ENCODE data around the gene PFKFB2.
A peak's percentile ranks its signal among the peaks of the same experiment; 100 is the strongest.

Gene PFKFB2

DNA sequence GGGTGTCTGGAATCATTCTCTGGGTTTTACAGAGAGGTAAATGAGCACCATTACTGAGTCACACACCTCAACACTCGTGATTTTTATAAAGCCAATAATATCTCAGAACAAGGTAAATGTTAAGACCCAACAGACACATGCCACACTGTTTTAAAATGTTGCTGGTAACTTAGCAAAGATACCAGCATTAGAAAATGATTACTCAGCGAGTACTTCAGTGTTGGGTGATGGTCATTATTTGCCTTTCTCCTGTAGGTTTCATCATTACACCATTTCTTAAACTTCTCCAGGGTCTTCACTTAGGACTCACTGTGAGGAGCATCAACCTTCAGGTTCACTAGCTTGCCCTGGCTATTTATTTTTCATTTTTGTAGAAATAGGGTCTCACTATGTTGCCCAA lies 28.7 kb downstream of the PFKFB2 start:
- Histone ChIP-seq H3K36me3 (replicated peaks; ENCODE audit: low read depth, low read length) (no peaks in the 10 kb centered on the region), H3K9me3 (ENCODE audit: insufficient read depth, low read length) (no peaks in the 10 kb centered on the region), H4K20me1 (ENCODE audit: insufficient read depth, low read length) (no peaks in the 10 kb centered on the region), H3K27me3 (ENCODE audit: low read depth, low read length) (no peaks in the 10 kb centered on the region), H3K4me3 (ENCODE audit: low read length) (no peak overlapping the region), H3K9ac (ENCODE audit: low read length) (no peak overlapping the region), H3K4me2 (ENCODE audit: low read length) (no peak overlapping the region), H3K27ac (ENCODE audit: low read length) (no peak overlapping the region), H2AFZ (ENCODE audit: low read depth, low read length) (no peak overlapping the region), H3K4me1 (ENCODE audit: low read length) (peaks cover 29% of the 10 kb centered on the region), H3K79me2 (ENCODE audit: low read length) (no peaks in the 10 kb centered on the region)
- TF ChIP-seq CTCF (IDR thresholded peaks at IDR 0.05; ENCODE audit: low read depth, low read length) (no peak), EZH2phosphoT487 (IDR thresholded peaks at IDR 0.05; ENCODE audit: low read depth) (no peak)

GRCh38 chr1:207084232-207084631 lies 31.2 kb downstream of the PFKFB2 start:
- TF ChIP-seq EZH2phosphoT487 (IDR thresholded peaks at IDR 0.05; ENCODE audit: low read depth) (no peak), CTCF (IDR thresholded peaks at IDR 0.05; ENCODE audit: low read depth, low read length) (no peak)
- H2AFZ ChIP-seq (ENCODE audit: low read depth, low read length), result no peak overlapping the region
- no peaks in the 10 kb centered on the region for H3K36me3 ChIP-seq (replicated peaks; ENCODE audit: low read depth, low read length)
- no peaks in the 10 kb centered on the region for H4K20me1 ChIP-seq (ENCODE audit: insufficient read depth, low read length)
- no peaks in the 10 kb centered on the region for H3K9me3 ChIP-seq (ENCODE audit: insufficient read depth, low read length)
- no peak overlapping the region for H3K27ac ChIP-seq (ENCODE audit: low read length)
- peak overlapping the region; percentile 34 for H3K4me2 ChIP-seq (ENCODE audit: low read length)
- no peak overlapping the region for H3K9ac ChIP-seq (ENCODE audit: low read length)
- no peaks in the 10 kb centered on the region for H3K79me2 ChIP-seq (ENCODE audit: low read length)
- no peaks in the 10 kb centered on the region for H3K27me3 ChIP-seq (ENCODE audit: low read depth, low read length)
- H3K4me3 ChIP-seq (ENCODE audit: low read length), result no peak overlapping the region
- peaks cover 29% of the 10 kb centered on the region for H3K4me1 ChIP-seq (ENCODE audit: low read length)

DNA sequence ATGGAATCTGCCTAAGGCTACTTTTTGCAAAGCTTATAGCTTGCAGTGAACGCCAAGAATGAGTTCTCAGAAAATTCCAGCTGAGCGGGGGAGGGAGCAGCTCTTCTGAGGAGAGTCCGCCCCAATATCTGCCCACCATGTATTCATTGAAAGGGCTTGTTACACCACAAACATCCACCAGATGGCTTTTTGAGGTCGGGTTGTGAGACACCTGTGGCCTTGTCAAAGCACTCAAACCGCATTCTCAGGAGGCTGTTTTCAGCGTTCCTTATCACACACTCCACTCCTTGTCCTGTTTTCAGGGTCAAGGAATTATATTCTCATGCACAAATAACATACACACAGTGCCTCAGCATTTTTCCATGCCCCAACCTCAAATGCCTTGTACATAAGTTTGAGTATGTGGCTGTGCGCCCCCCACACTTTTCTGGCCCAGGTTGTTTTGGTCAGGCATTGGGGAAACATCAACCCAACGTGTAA lies 31.7 kb downstream of the PFKFB2 start:
- peak overlapping the region; percentile 34 for H3K4me2 ChIP-seq (ENCODE audit: low read length)
- TF ChIP-seq EZH2phosphoT487 (IDR thresholded peaks at IDR 0.05; ENCODE audit: low read depth), result no peak
- TF ChIP-seq CTCF (IDR thresholded peaks at IDR 0.05; ENCODE audit: low read depth, low read length), result peak; percentile 74
- H4K20me1 ChIP-seq (ENCODE audit: insufficient read depth, low read length), result no peaks in the 10 kb centered on the region
- H3K9ac ChIP-seq (ENCODE audit: low read length), result no peak overlapping the region
- H3K27me3 ChIP-seq (ENCODE audit: low read depth, low read length), result no peaks in the 10 kb centered on the region
- peaks cover 29% of the 10 kb centered on the region for H3K4me1 ChIP-seq (ENCODE audit: low read length)
- no peak overlapping the region for H3K4me3 ChIP-seq (ENCODE audit: low read length)
- H3K79me2 ChIP-seq (ENCODE audit: low read length), result no peaks in the 10 kb centered on the region
- H3K36me3 ChIP-seq (replicated peaks; ENCODE audit: low read depth, low read length), result no peaks in the 10 kb centered on the region
- no peaks in the 10 kb centered on the region for H3K9me3 ChIP-seq (ENCODE audit: insufficient read depth, low read length)
- no peak overlapping the region for H2AFZ ChIP-seq (ENCODE audit: low read depth, low read length)
- H3K27ac ChIP-seq (ENCODE audit: low read length), result no peak overlapping the region

GRCh38 chr1:207085887-207086286 lies 32.8 kb downstream of the PFKFB2 start:
- Histone ChIP-seq H4K20me1 (ENCODE audit: insufficient read depth, low read length) (no peaks in the 10 kb centered on the region), H3K27me3 (ENCODE audit: low read depth, low read length) (no peaks in the 10 kb centered on the region), H3K36me3 (replicated peaks; ENCODE audit: low read depth, low read length) (no peaks in the 10 kb centered on the region), H3K9me3 (ENCODE audit: insufficient read depth, low read length) (no peaks in the 10 kb centered on the region), H2AFZ (ENCODE audit: low read depth, low read length) (no peak overlapping the region), H3K79me2 (ENCODE audit: low read length) (no peaks in the 10 kb centered on the region), H3K4me1 (ENCODE audit: low read length) (peaks cover 29% of the 10 kb centered on the region), H3K9ac (ENCODE audit: low read length) (no peak overlapping the region), H3K4me3 (ENCODE audit: low read length) (no peak overlapping the region), H3K27ac (ENCODE audit: low read length) (no peak overlapping the region), H3K4me2 (ENCODE audit: low read length) (no peak overlapping the region)
- no peak for TF ChIP-seq EZH2phosphoT487 (IDR thresholded peaks at IDR 0.05; ENCODE audit: low read depth)
- no peak for TF ChIP-seq CTCF (IDR thresholded peaks at IDR 0.05; ENCODE audit: low read depth, low read length)

Data from OCI-LY3 (cell line).